NCI-H128 (cell line): ENCODE data around the gene SLC26A8.
"Not testable (repeated sequence)": the region's sequence is repeated elsewhere in the genome, so short reads cannot be mapped to it uniquely, and the experiment has no call there.

Source experiments
- DNase-seq: peaks from one replicate; lab custom pipeline; 2025; ENCODE audit not compliant: unreplicated experiment; lab: John Stamatoyannopoulos, UW

Gene SLC26A8

GRCh38 chr6:35954333-35954732 is 70.1 kb downstream of the SLC26A8 start:
- DNase-seq, result no peak

- no peak for DNase-seq
Observed at GRCh38 chr6:35948725-35949124, 75.7 kb downstream of the SLC26A8 start.

- no peak for DNase-seq
Observed at GRCh38 chr6:35945650-35946025, 78.8 kb downstream of the SLC26A8 start.

- DNase-seq, result no peak
Observed at GRCh38 chr6:35943390-35943789, 81.1 kb downstream of the SLC26A8 start.

- DNase-seq, result no peak
Observed at GRCh38 chr6:35942355-35942754, 82.1 kb downstream of the SLC26A8 start.

- DNase-seq, result not testable (repeated sequence)
Observed at GRCh38 chr6:35941170-35941569, 83.3 kb downstream of the SLC26A8 start.

GRCh38 chr6:35940014-35940413 is 84.4 kb downstream of the SLC26A8 start:
- not testable (repeated sequence) for DNase-seq

GRCh38 chr6:35939259-35939658 is 85.2 kb downstream of the SLC26A8 start:
- DNase-seq, result not testable (repeated sequence)

GRCh38 chr6:35936681-35937359 is 87.6 kb downstream of the SLC26A8 start:
- DNase-seq, result no peak

GRCh38 chr6:35935469-35935868 is 89.0 kb downstream of the SLC26A8 start:
- no peak for DNase-seq

- no peak for DNase-seq
Observed at GRCh38 chr6:35933844-35934243, 90.6 kb downstream of the SLC26A8 start.

GRCh38 chr6:35931873-35932272 is 92.6 kb downstream of the SLC26A8 start:
- DNase-seq, result not testable (repeated sequence)

- no peak for DNase-seq
Observed at GRCh38 chr6:35931120-35931561, 93.3 kb downstream of the SLC26A8 start.

- DNase-seq, result no peak
Observed at GRCh38 chr6:35929601-35930000, 94.8 kb downstream of the SLC26A8 start.

- no peak for DNase-seq
Observed at GRCh38 chr6:35926509-35927215, 97.8 kb downstream of the SLC26A8 start.

GRCh38 chr6:35925961-35926360 is 98.5 kb downstream of the SLC26A8 start:
- DNase-seq, result no peak

- DNase-seq, result no peak
Observed at GRCh38 chr6:35924146-35924545, 100.3 kb downstream of the SLC26A8 start.

- DNase-seq, result no peak
Observed at GRCh38 chr6:35922139-35922554, 102.3 kb downstream of the SLC26A8 start.

GRCh38 chr6:35920793-35921732 is 103.4 kb downstream of the SLC26A8 start, which contains the start of gene SRPK1:
SRPK1 (minus strand) TSS chr6:35921098; CDS start chr6:35921056, 42 bp downstream.
- peak; percentile 81 for DNase-seq

- DNase-seq, result no peak
Observed at GRCh38 chr6:35919827-35920751, 104.4 kb downstream of the SLC26A8 start.
